Activated CD4-positive, alpha-beta T cell treated with anti-CD3 and anti-CD28 coated beads, Interleukin-2, amount 50 U/mL, for 48 hours (primary cell): ENCODE results near the gene KLHL25.

ENCODE experiments used
- DNase-seq, 2 experiments: peaks; one replicate each; pipeline ENCODE4 v3.0.0-alpha.2; 2020

The KLHL25 gene

GRCh38 chr15:85758655-85758978, 36.1 kb downstream of the KLHL25 start:
- DNase-seq: no peak

- DNase-seq: no peak
Observed at GRCh38 chr15:85757939-85758654, 36.6 kb downstream of the KLHL25 start.

- DNase-seq: no peak
Observed at GRCh38 chr15:85757073-85757938, 37.4 kb downstream of the KLHL25 start.

- DNase-seq: no peak
Observed at GRCh38 chr15:85756411-85757072, 38.2 kb downstream of the KLHL25 start.

- no peak for DNase-seq
Observed at GRCh38 chr15:85755942-85756341, 38.8 kb downstream of the KLHL25 start.

- no peak for DNase-seq
Observed at GRCh38 chr15:85755471-85755870, 39.3 kb downstream of the KLHL25 start.

- DNase-seq: no peak
Observed at GRCh38 chr15:85754989-85755388, 39.7 kb downstream of the KLHL25 start.

GRCh38 chr15:85753791-85754452, 40.8 kb downstream of the KLHL25 start:
- no peak for DNase-seq

GRCh38 chr15:85753261-85753660, 41.5 kb downstream of the KLHL25 start:
- no peak for DNase-seq

- DNase-seq: no peak
Observed at GRCh38 chr15:85752491-85752961, 42.2 kb downstream of the KLHL25 start.

- DNase-seq: no peak
Observed at GRCh38 chr15:85752124-85752475, 42.6 kb downstream of the KLHL25 start.

GRCh38 chr15:85751291-85752123, 43.2 kb downstream of the KLHL25 start:
- DNase-seq: no peak

GRCh38 chr15:85750319-85751290, 44.1 kb downstream of the KLHL25 start:
- DNase-seq: no peak

- no peak for DNase-seq
Observed at GRCh38 chr15:85749261-85750151, 45.2 kb downstream of the KLHL25 start.

- DNase-seq: no peak
Observed at GRCh38 chr15:85748729-85749128, 46.0 kb downstream of the KLHL25 start.

GRCh38 chr15:85748176-85748575, 46.5 kb downstream of the KLHL25 start:
- no peak for DNase-seq

GRCh38 chr15:85746641-85747040, 48.1 kb downstream of the KLHL25 start:
- no peak for DNase-seq

- DNase-seq: no peak
Observed at GRCh38 chr15:85745525-85746150, 49.1 kb downstream of the KLHL25 start.

- no peak for DNase-seq
Observed at GRCh38 chr15:85745023-85745422, 49.7 kb downstream of the KLHL25 start.
